DOHH2 (cell line): ENCODE results near the gene KCNH5.

ENCODE experiments used
- H3F3A ChIP-seq: fragments of 200-600 bp; sonication (generic), shearing (Covaris generic); 2 replicates; pipeline ENCODE4 v1.6.0; 2016; ENCODE audit warnings: antibody characterized with exemption, mild to moderate bottlenecking; ENCODE audit not compliant: control insufficient read depth, insufficient read depth
- H3K27ac ChIP-seq: fragments of 200-600 bp; sonication (generic); 2 replicates; pipeline ENCODE4 v1.5.1; 2014; ENCODE audit warnings: low read depth, mild to moderate bottlenecking, low read length, moderate library complexity
- H3K27me3 ChIP-seq: fragments of 200-600 bp; sonication (generic); 2 replicates; pipeline ENCODE4 v1.6.1; 2014; ENCODE audit warnings: mild to moderate bottlenecking, low read length, mixed read lengths; ENCODE audit not compliant: control insufficient read depth
- H3K36me3 ChIP-seq: fragments of 200-600 bp; sonication (generic); 2 replicates; pipeline ENCODE4 v1.6.1; 2014; ENCODE audit warnings: mild to moderate bottlenecking, low read length, moderate library complexity, mixed read lengths; ENCODE audit not compliant: control insufficient read depth
- H3K4me1 ChIP-seq: fragments of 200-600 bp; sonication (generic); 2 replicates; pipeline ENCODE4 v1.6.1; 2014; ENCODE audit warnings: mild to moderate bottlenecking, low read length, mixed read lengths; ENCODE audit not compliant: control insufficient read depth
- H3K4me2 ChIP-seq: fragments of 200-600 bp; sonication (generic); 2 replicates; pipeline ENCODE4 v1.6.0; 2014; ENCODE audit warnings: mild to moderate bottlenecking, low read length, moderate library complexity
- H3K4me3 ChIP-seq: fragments of 200-600 bp; sonication (generic); 2 replicates; pipeline ENCODE4 v1.5.1; 2014; ENCODE audit warnings: mild to moderate bottlenecking, low read length, mixed read lengths
- H3K79me2 ChIP-seq: fragments of 200-600 bp; sonication (generic); 2 replicates; pipeline ENCODE4 v1.6.1; 2014; ENCODE audit warnings: mild to moderate bottlenecking, low read length, mixed read lengths; ENCODE audit not compliant: control insufficient read depth
- H3K9me2 ChIP-seq: fragments of 200-600 bp; sonication (generic); replicated peaks from 2 replicates; pipeline ENCODE4 v1.6.1; 2014; ENCODE audit warnings: mild to moderate bottlenecking, low read length, mixed read lengths; ENCODE audit not compliant: control insufficient read depth
- H3K9me3 ChIP-seq: fragments of 200-600 bp; sonication (generic); 2 replicates; pipeline ENCODE4 v1.6.1; 2014; ENCODE audit warnings: antibody characterized with exemption, low read length, mixed read lengths; ENCODE audit not compliant: control insufficient read depth, insufficient read depth
- H4K20me1 ChIP-seq: fragments of 200-600 bp; sonication (generic); 2 replicates; pipeline ENCODE4 v1.6.0; 2014; ENCODE audit warnings: low read depth, mild to moderate bottlenecking, antibody characterized with exemption, low read length, moderate library complexity; ENCODE audit not compliant: control insufficient read depth, insufficient read depth
- EZH2phosphoT487 ChIP-seq: fragments of 200-600 bp; sonication (generic); IDR thresholded peaks from 2 replicates; pipeline ENCODE4 v1.6.1; 2017; ENCODE audit warnings: borderline replicate concordance, mild to moderate bottlenecking, antibody characterized with exemption, low read length, moderate library complexity, mixed read lengths
- TF ChIP-seq, protein P1 (sequence below): fragments of 200-600 bp; sonication (generic); IDR thresholded peaks from one replicate; pipeline ENCODE4 v1.5.1; 2014; ENCODE audit warnings: antibody characterized with exemption, mild to moderate bottlenecking, low read depth, low read length; ENCODE audit not compliant: poor library complexity, severe bottlenecking

The KCNH5 gene

DNA sequence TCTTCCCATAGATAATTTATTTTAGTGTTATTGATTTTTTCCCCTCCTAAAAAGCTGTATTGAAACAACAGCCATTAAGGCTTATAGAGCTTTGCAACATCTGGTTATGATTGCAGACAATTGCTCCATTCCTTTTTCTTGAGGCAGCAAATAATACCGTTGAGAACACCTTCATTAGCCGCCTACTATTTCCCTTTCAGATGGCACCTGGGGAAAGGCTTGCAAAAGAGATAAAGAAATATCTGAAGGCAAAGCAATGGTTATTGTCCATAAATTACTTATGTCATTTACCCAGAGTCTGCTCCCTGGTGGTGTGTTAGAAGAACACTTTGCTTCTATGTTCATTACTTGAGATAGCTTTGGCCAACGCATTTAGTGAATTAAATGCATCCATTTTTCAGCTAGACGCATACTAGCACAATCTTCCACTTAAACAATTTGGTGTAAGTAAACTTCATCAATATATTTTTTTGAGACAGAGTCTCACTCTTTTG, 377.8 kb downstream of the KCNH5 start:
- no peak for TF ChIP-seq EZH2phosphoT487
- TF ChIP-seq, protein P1, sequence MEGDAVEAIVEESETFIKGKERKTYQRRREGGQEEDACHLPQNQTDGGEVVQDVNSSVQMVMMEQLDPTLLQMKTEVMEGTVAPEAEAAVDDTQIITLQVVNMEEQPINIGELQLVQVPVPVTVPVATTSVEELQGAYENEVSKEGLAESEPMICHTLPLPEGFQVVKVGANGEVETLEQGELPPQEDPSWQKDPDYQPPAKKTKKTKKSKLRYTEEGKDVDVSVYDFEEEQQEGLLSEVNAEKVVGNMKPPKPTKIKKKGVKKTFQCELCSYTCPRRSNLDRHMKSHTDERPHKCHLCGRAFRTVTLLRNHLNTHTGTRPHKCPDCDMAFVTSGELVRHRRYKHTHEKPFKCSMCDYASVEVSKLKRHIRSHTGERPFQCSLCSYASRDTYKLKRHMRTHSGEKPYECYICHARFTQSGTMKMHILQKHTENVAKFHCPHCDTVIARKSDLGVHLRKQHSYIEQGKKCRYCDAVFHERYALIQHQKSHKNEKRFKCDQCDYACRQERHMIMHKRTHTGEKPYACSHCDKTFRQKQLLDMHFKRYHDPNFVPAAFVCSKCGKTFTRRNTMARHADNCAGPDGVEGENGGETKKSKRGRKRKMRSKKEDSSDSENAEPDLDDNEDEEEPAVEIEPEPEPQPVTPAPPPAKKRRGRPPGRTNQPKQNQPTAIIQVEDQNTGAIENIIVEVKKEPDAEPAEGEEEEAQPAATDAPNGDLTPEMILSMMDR, result no peak
- no peaks in the 10 kb centered on the region for H4K20me1 ChIP-seq
- H3K4me1 ChIP-seq, result no peaks in the 10 kb centered on the region
- no peaks in the 10 kb centered on the region for H3K27me3 ChIP-seq
- no peaks in the 10 kb centered on the region for H3F3A ChIP-seq
- no peak overlapping the region for H3K4me3 ChIP-seq
- H3K4me2 ChIP-seq, result no peak overlapping the region
- no peaks in the 10 kb centered on the region for H3K36me3 ChIP-seq
- H3K79me2 ChIP-seq, result no peaks in the 10 kb centered on the region
- H3K9me3 ChIP-seq, result no peaks in the 10 kb centered on the region
- H3K27ac ChIP-seq, result no peak overlapping the region
- no peaks in the 10 kb centered on the region for H3K9me2 ChIP-seq

DNA sequence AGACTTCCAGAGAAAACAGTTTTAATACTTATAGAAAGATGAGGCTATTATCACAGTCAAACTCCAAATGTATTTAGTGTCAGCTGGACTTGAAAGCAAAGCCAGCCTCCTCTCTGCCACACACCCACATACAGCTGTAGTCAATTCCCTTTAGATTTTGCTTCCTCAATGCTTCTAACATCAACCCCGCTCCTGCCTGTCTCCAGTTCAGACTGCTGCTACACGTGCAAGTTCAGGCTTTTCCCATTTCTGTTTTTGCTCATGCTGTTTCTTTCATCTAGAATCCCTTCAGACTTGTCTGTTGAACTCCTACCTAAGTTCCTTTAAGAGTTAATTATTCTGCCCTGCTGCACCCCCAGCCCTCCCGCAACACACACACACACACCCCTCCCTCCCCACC, 380.0 kb downstream of the KCNH5 start:
- H3K4me1 ChIP-seq, result no peaks in the 10 kb centered on the region
- no peaks in the 10 kb centered on the region for H3F3A ChIP-seq
- H3K4me3 ChIP-seq, result no peak overlapping the region
- no peaks in the 10 kb centered on the region for H3K9me3 ChIP-seq
- TF ChIP-seq EZH2phosphoT487, result no peak
- TF ChIP-seq, protein P1, result no peak
- no peaks in the 10 kb centered on the region for H3K36me3 ChIP-seq
- no peaks in the 10 kb centered on the region for H3K79me2 ChIP-seq
- H4K20me1 ChIP-seq, result no peaks in the 10 kb centered on the region
- H3K27ac ChIP-seq, result no peak overlapping the region
- no peaks in the 10 kb centered on the region for H3K27me3 ChIP-seq
- no peaks in the 10 kb centered on the region for H3K9me2 ChIP-seq
- H3K4me2 ChIP-seq, result no peak overlapping the region

DNA sequence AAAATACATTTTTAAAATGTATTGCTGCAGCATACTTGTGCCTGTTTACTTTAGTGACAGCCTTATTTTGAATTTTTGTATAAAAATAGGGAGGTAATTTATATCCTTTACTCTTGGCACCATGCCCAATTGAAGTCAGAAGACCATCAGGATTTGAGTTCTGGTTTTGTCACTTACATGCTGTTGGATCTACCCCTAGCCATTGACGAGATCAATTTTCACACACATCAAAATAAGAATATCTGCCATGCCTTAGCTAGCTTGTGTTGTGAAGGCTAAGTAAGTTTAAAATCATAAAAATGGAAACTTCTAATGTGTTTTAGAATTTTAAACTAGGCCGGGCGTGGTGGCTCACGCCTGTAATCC, 381.8 kb downstream of the KCNH5 start:
- Histone ChIP-seq H3K4me3 (no peak overlapping the region), H3K4me2 (no peak overlapping the region)

More for the DNA sequence above, 381.8 kb downstream of the KCNH5 start:
- no peak overlapping the region for H3K27ac ChIP-seq
- no peaks in the 10 kb centered on the region for H3K9me3 ChIP-seq
- TF ChIP-seq, protein P1, result no peak
- no peak for TF ChIP-seq EZH2phosphoT487
- no peaks in the 10 kb centered on the region for H4K20me1 ChIP-seq
- no peaks in the 10 kb centered on the region for H3K79me2 ChIP-seq
- H3K27me3 ChIP-seq, result no peaks in the 10 kb centered on the region
- H3F3A ChIP-seq, result no peaks in the 10 kb centered on the region
- no peaks in the 10 kb centered on the region for H3K36me3 ChIP-seq
- H3K9me2 ChIP-seq, result no peaks in the 10 kb centered on the region
- no peaks in the 10 kb centered on the region for H3K4me1 ChIP-seq
